ENCODE data around the gene CAPN15. TPM values are rescaled to one million over a fixed set of nuclear protein-coding genes. Genes with fewer than 3 reads are reported as not detected.

Gene CAPN15
- total RNA-seq, 4 donors from 2014 or later = 19.6 to 42.6 (median 29.0) TPM

GRCh38 chr16:600781-601180 lies 73.3 kb downstream of the CAPN15 start:
- no peak for TF ChIP-seq POLR2A (IDR thresholded peaks at IDR 0.05)
- no peak for TF ChIP-seq CTCF (IDR thresholded peaks at IDR 0.05)
- Histone ChIP-seq H3K9me3 (no peaks in the 10 kb centered on the region), H3K36me3 (no peaks in the 10 kb centered on the region), H3K4me1 (no peaks in the 10 kb centered on the region), H3K27ac (no peak overlapping the region), H3K27me3 (no peaks in the 10 kb centered on the region), H3K4me3 (replicated peaks in 1 of 3) (no peak overlapping the region)
- DNase-seq = no peak
- intact Hi-C loops (cut with DNase I) = no loop called here
- 75 to 76% methylated on average over 7 of the region's 7 CpGs for WGBS, 2 donors

GRCh38 chr16:603933-604332 lies 76.4 kb downstream of the CAPN15 start:
- Histone ChIP-seq H3K4me3 (replicated peaks in 1 of 3) (no peak overlapping the region), H3K9me3 (no peaks in the 10 kb centered on the region), H3K27me3 (no peaks in the 10 kb centered on the region), H3K4me1 (no peaks in the 10 kb centered on the region), H3K27ac (no peak overlapping the region), H3K36me3 (no peaks in the 10 kb centered on the region)
- intact Hi-C loops (cut with DNase I) = no loop called here
- no peak for DNase-seq
- no peak for TF ChIP-seq CTCF (IDR thresholded peaks at IDR 0.05)
- no peak for TF ChIP-seq POLR2A (IDR thresholded peaks at IDR 0.05)
- WGBS, 2 donors = 85 to 93% methylated on average over 5 of the region's 5 CpGs

Small RNA genes within 50 kb of the gene (microRNA-seq; reads per million reads assigned to microRNA genes)
- gene MIR3176 (not detected), gene MIR5587 (not detected)

Small RNA genes within 50 kb of the gene (small RNA-seq; reads per million reads assigned to genes)
- gene MIR3176 = not detected
- not detected for gene MIR5587
- not detected for gene Z98883.1

Other genes with a start within 250 kb of the CAPN15 start
- not detected for gene ARHGDIG, start 247.1 kb upstream of the CAPN15 start, total RNA-seq
- gene PDIA2, start 244.5 kb upstream of the CAPN15 start, total RNA-seq = under 1 TPM in 1 of 4 donors, not detected in 3; 0.81 TPM
- 10 to 100 TPM; 17.5 to 29.7 (median 26.4) TPM for gene AXIN1, start 175.0 kb upstream of the CAPN15 start, total RNA-seq
- gene MRPL28, start 157.2 kb upstream of the CAPN15 start, total RNA-seq = 100 to 1,000 TPM in 1 of 4 donors, 10 to 100 TPM in 3; 39.9 to 106 (median 80.7) TPM
- gene PGAP6, start 145.7 kb upstream of the CAPN15 start, total RNA-seq = 10 to 100 TPM; 31.6 to 83.3 (median 62.2) TPM
- gene NME4, start 130.5 kb upstream of the CAPN15 start, total RNA-seq = 10 to 100 TPM; 31.7 to 65.0 (median 59.7) TPM
- 10 to 100 TPM in 2 of 4 donors, 1 to 10 TPM in 2; 3.1 to 13.5 (median 9.5) TPM for gene DECR2, start 125.8 kb upstream of the CAPN15 start, total RNA-seq
- gene RAB11FIP3, start 102.1 kb upstream of the CAPN15 start, total RNA-seq = 10 to 100 TPM; 26.6 to 34.3 (median 28.0) TPM
- not detected for gene PRR35, start 32.7 kb downstream of the CAPN15 start, total RNA-seq
- gene NHLRC4, start 39.3 kb downstream of the CAPN15 start, total RNA-seq = under 1 TPM in 3 of 4 donors, not detected in 1; 0.63 to 0.81 (median 0.67) TPM
- 100 to 1,000 TPM in 3 of 4 donors, 10 to 100 TPM in 1; 69.6 to 125 (median 108) TPM for gene PIGQ, start 42.3 kb downstream of the CAPN15 start, total RNA-seq
- gene RAB40C, start 62.4 kb downstream of the CAPN15 start, total RNA-seq = 10 to 100 TPM; 17.7 to 24.4 (median 18.4) TPM
- gene WFIKKN1, start 103.3 kb downstream of the CAPN15 start, total RNA-seq = 1 to 10 TPM in 1 of 4 donors, under 1 TPM in 3; 0.13 to 1.8 (median 0.77) TPM
- gene METTL26, start 108.6 kb downstream of the CAPN15 start, total RNA-seq = 100 to 1,000 TPM in 2 of 4 donors, 10 to 100 TPM in 2; 54.2 to 180 (median 115) TPM
- 100 to 1,000 TPM in 1 of 4 donors, 10 to 100 TPM in 3; 61.3 to 124 (median 69.1) TPM for gene MCRIP2, start 114.1 kb downstream of the CAPN15 start, total RNA-seq
- gene WDR90, start 121.7 kb downstream of the CAPN15 start, total RNA-seq = 10 to 100 TPM; 23.6 to 56.0 (median 34.3) TPM
- 10 to 100 TPM; 49.7 to 81.8 (median 57.6) TPM for gene RHOT2, start 140.4 kb downstream of the CAPN15 start, total RNA-seq
- under 1 TPM in 3 of 4 donors, not detected in 1; 0.27 to 0.63 (median 0.56) TPM for gene RHBDL1, start 148.0 kb downstream of the CAPN15 start, total RNA-seq
- 100 to 1,000 TPM; 134 to 206 (median 162) TPM for gene STUB1, start 152.7 kb downstream of the CAPN15 start, total RNA-seq
- gene JMJD8, start 156.6 kb downstream of the CAPN15 start, total RNA-seq = 100 to 1,000 TPM in 3 of 4 donors, 10 to 100 TPM in 1; 72.8 to 156 (median 124) TPM
- gene WDR24, start 162.7 kb downstream of the CAPN15 start, total RNA-seq = 10 to 100 TPM; 13.3 to 20.1 (median 17.6) TPM
- 1 to 10 TPM; 5.8 to 7.5 (median 6.9) TPM for gene FBXL16, start 178.1 kb downstream of the CAPN15 start, total RNA-seq
- gene METRN, start 187.4 kb downstream of the CAPN15 start, total RNA-seq = 100 to 1,000 TPM in 1 of 4 donors, 10 to 100 TPM in 3; 51.0 to 109 (median 57.0) TPM
- 100 to 1,000 TPM in 1 of 4 donors, 10 to 100 TPM in 3; 56.4 to 109 (median 63.8) TPM for gene ANTKMT, start 193.4 kb downstream of the CAPN15 start, total RNA-seq
- gene CCDC78, start 198.7 kb downstream of the CAPN15 start, total RNA-seq = under 1 TPM in 1 of 4 donors, not detected in 3; 0.27 TPM
- gene HAGHL, start 199.4 kb downstream of the CAPN15 start, total RNA-seq = 1 to 10 TPM in 3 of 4 donors, not detected in 1; 3.8 to 8.7 (median 5.1) TPM
- gene CIAO3, start 213.3 kb downstream of the CAPN15 start, total RNA-seq = 10 to 100 TPM; 38.7 to 53.8 (median 44.6) TPM
- not detected for gene MSLN, start 233.0 kb downstream of the CAPN15 start, total RNA-seq

Data from thyroid gland (tissue), 4 donors.